SU-DHL-6 (cell line): ENCODE measurements around the gene KLHL29.

ENCODE experiments used
- EZH2phosphoT487 ChIP-seq: fragments of 200-600 bp; sonication (generic), shearing (Covaris generic); conservative IDR thresholded peaks from 2 replicates; pipeline ENCODE4 v1.6.1; 2018; ENCODE audit warnings: mild to moderate bottlenecking, antibody characterized with exemption, low read length, moderate library complexity, mixed read lengths
- TF ChIP-seq, protein P1 (sequence below): fragments of 200-600 bp; sonication (generic); IDR thresholded peaks from one replicate; pipeline ENCODE4 v1.5.1; 2017; ENCODE audit warnings: antibody characterized with exemption, mild to moderate bottlenecking, low read length, moderate library complexity; ENCODE audit not compliant: insufficient read depth, poor library complexity, severe bottlenecking

DNA sequence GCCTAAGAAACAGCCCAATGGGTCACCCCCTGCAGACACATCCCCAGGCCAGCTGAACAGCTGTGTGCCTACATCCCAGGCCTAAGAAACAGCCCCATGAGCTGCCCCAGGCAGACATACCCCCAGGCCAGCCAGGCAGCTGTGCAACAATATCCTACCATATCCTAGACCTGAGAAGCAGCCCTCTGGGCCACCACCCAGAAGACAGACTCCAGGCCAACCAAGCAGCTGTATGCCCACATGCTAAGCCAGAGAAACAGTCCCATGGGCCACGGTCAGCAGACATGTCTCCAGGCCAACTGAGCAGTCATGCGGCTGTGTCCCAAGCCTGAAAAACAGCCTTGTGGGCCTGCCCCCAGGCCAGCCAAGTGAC lies 336.5 kb downstream of the KLHL29 start:
- TF ChIP-seq, protein P1, sequence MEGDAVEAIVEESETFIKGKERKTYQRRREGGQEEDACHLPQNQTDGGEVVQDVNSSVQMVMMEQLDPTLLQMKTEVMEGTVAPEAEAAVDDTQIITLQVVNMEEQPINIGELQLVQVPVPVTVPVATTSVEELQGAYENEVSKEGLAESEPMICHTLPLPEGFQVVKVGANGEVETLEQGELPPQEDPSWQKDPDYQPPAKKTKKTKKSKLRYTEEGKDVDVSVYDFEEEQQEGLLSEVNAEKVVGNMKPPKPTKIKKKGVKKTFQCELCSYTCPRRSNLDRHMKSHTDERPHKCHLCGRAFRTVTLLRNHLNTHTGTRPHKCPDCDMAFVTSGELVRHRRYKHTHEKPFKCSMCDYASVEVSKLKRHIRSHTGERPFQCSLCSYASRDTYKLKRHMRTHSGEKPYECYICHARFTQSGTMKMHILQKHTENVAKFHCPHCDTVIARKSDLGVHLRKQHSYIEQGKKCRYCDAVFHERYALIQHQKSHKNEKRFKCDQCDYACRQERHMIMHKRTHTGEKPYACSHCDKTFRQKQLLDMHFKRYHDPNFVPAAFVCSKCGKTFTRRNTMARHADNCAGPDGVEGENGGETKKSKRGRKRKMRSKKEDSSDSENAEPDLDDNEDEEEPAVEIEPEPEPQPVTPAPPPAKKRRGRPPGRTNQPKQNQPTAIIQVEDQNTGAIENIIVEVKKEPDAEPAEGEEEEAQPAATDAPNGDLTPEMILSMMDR: no peak
- no peak for TF ChIP-seq EZH2phosphoT487
